OCI-LY3 (cell line): Measurements from ENCODE around the gene ITGAX.

Experiments used
- CTCF ChIP-seq: fragments of 200-600, 300-600 bp; sonication (generic); IDR thresholded peaks from 2 replicates; pipeline ENCODE4 v1.5.1; 2014; ENCODE audit warnings: antibody characterized with exemption, low read length, low read depth
- EZH2phosphoT487 ChIP-seq: fragments of 200-600 bp; shearing (Covaris generic); IDR thresholded peaks from 2 replicates; pipeline ENCODE4 v1.6.1; 2018; ENCODE audit warnings: antibody characterized with exemption, mixed run types, low read depth

DNA sequence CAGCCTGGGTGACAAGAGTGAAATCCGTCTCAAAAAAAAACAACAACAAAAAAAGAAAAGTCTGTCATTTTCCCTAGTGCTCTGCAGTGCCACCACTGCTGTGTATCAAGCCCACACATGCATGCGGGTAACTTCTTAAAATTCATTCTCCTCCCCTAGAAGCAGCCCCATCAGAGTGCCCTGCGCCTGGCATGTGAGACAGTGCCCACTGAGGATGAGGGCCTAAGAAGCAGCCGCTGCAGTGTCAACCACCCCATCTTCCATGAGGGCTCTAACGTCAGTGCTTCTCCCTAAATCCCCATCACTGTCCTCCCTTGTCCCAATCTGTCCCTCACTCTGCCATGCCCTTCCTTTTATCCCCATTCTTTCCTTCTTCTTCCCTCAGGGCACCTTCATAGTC lies 62.9 kb downstream of the ITGAX start:
- TF ChIP-seq CTCF (no peak), EZH2phosphoT487 (no peak)
